Lower leg skin (tissue), 3 donors: Measurements from ENCODE around the gene CYP4F12.

ENCODE experiments used
- POLR2A ChIP-seq, 2 donors: fragments of 450-650 bp; IDR thresholded peaks; one replicate each; pipeline ENCODE4 v1.6.1; 2016 to 2017; ENCODE audit warnings: antibody characterized with exemption in 2 of 2, mild to moderate bottlenecking in 1 of 2, moderate library complexity in 1 of 2
- TF ChIP-seq, protein P1 (sequence below), 3 donors: fragments of 450-650 bp; IDR thresholded peaks; one replicate each; pipeline ENCODE4 v1.5.1; 2016; ENCODE audit warnings: antibody characterized with exemption in 3 of 3, mild to moderate bottlenecking in 3 of 3, moderate library complexity in 2 of 3

DNA sequence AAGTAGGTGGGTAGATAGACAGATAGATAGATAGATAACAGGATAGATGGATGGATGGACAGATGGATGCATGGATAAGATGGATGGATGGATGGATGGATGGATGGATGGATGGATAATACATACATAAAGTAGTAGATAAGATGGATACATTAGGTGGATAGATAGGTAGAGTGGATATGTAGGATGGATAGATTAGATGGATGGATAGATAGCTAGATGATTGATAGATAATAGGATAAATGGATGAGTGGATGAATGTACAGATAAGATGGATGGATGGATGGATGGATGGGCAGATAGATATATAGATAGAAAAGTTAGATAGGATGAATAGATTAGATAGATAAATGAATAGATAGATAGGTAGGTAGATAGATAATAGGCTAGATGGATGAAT, 30.1 kb upstream of the CYP4F12 start:
- TF ChIP-seq, protein P1, sequence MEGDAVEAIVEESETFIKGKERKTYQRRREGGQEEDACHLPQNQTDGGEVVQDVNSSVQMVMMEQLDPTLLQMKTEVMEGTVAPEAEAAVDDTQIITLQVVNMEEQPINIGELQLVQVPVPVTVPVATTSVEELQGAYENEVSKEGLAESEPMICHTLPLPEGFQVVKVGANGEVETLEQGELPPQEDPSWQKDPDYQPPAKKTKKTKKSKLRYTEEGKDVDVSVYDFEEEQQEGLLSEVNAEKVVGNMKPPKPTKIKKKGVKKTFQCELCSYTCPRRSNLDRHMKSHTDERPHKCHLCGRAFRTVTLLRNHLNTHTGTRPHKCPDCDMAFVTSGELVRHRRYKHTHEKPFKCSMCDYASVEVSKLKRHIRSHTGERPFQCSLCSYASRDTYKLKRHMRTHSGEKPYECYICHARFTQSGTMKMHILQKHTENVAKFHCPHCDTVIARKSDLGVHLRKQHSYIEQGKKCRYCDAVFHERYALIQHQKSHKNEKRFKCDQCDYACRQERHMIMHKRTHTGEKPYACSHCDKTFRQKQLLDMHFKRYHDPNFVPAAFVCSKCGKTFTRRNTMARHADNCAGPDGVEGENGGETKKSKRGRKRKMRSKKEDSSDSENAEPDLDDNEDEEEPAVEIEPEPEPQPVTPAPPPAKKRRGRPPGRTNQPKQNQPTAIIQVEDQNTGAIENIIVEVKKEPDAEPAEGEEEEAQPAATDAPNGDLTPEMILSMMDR (IDR thresholded peaks at IDR 0.05), result no peak
- TF ChIP-seq POLR2A (IDR thresholded peaks at IDR 0.05), result no peak
